GF-D8 (cell line): ENCODE results near the gene B9D2.
"Not testable (repeated sequence)": the region's sequence is repeated elsewhere in the genome, so short reads cannot be mapped to it uniquely, and the experiment has no call there.

ENCODE experiments used
- DNase-seq: peaks from one replicate; lab custom pipeline; 2025; lab: John Stamatoyannopoulos, UW

B9D2 gene

GRCh38 chr19:41391618-41392017 lies 27.7 kb upstream of the B9D2 start:
- no peak for DNase-seq

GRCh38 chr19:41386442-41386841 lies 22.5 kb upstream of the B9D2 start:
- no peak for DNase-seq

- no peak for DNase-seq
These were observed 20.4 kb upstream of the B9D2 start for GRCh38 chr19:41384351-41384750.

GRCh38 chr19:41381536-41381935 lies 17.6 kb upstream of the B9D2 start:
- DNase-seq = not testable (repeated sequence)

- DNase-seq = no peak
These were observed 14.2 kb upstream of the B9D2 start for GRCh38 chr19:41377977-41378709.

GRCh38 chr19:41376998-41377365 lies 13.0 kb upstream of the B9D2 start:
- no peak for DNase-seq

GRCh38 chr19:41376241-41376997 lies 12.5 kb upstream of the B9D2 start, which contains the start of gene TMEM91:
TSS of gene TMEM91 (plus strand) at chr19:41376533. CDS start at chr19:41378310, 1,777 bp downstream.
- no peak for DNase-seq

- DNase-seq = no peak
These were observed 10.0 kb upstream of the B9D2 start for GRCh38 chr19:41373993-41374392.

GRCh38 chr19:41372501-41372900 lies 8.6 kb upstream of the B9D2 start:
- no peak for DNase-seq

- DNase-seq = no peak
These were observed 7.6 kb upstream of the B9D2 start for GRCh38 chr19:41371541-41371940.

- not testable (repeated sequence) for DNase-seq
These were observed 7.2 kb upstream of the B9D2 start for GRCh38 chr19:41371119-41371518.

- DNase-seq = no peak
These were observed 5.8 kb upstream of the B9D2 start for GRCh38 chr19:41369769-41370168.

- DNase-seq = peak; percentile 89
These were observed 3.9 kb upstream of the B9D2 start for GRCh38 chr19:41367848-41368301.

GRCh38 chr19:41366089-41366488 lies 2.1 kb upstream of the B9D2 start:
- no peak for DNase-seq

- peak; percentile 63 for DNase-seq
These were observed 809 bp upstream of the B9D2 start for GRCh38 chr19:41364524-41365391.

GRCh38 chr19:41363371-41363752 lies 587 bp downstream of the B9D2 start:
- DNase-seq = no peak

- no peak for DNase-seq
These were observed 1.7 kb downstream of the B9D2 start for GRCh38 chr19:41362143-41362847.

GRCh38 chr19:41359741-41360140 lies 4.2 kb downstream of the B9D2 start:
- DNase-seq = no peak

GRCh38 chr19:41357746-41358145 lies 6.2 kb downstream of the B9D2 start:
- no peak for DNase-seq

GRCh38 chr19:41356984-41357739 lies 6.8 kb downstream of the B9D2 start:
- DNase-seq = no peak

- DNase-seq = no peak
These were observed 8.1 kb downstream of the B9D2 start for GRCh38 chr19:41355802-41356201.
